ENCODE measurements around the gene FAM3D.

DNA sequence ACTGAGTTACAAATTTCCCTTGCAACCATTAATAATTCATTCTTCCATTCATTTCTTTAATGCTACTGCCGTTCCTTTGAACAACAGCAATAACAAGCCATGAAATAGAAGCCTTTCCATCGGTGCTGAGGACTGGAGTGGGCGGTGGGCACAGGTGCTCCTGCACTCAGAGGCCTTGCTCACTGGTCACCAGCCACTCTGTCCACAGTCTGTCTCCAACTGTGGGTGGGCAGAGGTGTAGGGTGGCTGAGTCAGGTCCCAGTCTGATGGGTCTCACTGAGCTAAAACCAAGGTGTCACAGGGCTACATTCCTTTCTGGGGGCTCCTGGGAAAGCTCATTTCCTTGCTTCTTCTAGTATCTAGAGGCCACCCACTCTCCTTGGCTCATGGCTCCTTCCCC is 6.3 kb upstream of the FAM3D start:
- TF ChIP-seq CTCF (IDR thresholded peaks at IDR 0.05; ENCODE audit: low read depth, low read length) (no peak), EZH2phosphoT487 (IDR thresholded peaks at IDR 0.05; ENCODE audit: low read depth) (no peak)

Data from OCI-LY3 (cell line).